ENCODE data around the gene RIPPLY3.

RIPPLY3 gene

DNA sequence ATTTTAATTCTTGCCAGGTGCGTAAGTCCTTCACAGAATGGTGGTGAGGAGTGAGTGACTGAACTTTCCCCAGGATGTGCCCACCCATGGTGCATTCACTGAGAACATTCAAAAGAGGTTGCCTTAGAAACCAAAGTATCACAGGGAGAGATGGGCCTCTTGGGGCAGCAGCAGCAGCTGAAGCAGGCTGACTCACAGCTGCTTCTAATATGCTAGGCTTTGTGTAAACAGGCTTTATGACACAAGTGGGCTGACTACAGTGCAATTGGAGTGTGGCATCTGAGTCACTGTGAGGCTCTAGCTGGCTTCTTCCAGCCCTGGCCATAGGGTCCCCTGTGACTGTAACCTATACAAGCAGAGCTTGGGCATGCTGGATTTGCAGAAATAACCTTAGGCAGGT is 53.8 kb downstream of the RIPPLY3 start:
- TF ChIP-seq, protein P1, sequence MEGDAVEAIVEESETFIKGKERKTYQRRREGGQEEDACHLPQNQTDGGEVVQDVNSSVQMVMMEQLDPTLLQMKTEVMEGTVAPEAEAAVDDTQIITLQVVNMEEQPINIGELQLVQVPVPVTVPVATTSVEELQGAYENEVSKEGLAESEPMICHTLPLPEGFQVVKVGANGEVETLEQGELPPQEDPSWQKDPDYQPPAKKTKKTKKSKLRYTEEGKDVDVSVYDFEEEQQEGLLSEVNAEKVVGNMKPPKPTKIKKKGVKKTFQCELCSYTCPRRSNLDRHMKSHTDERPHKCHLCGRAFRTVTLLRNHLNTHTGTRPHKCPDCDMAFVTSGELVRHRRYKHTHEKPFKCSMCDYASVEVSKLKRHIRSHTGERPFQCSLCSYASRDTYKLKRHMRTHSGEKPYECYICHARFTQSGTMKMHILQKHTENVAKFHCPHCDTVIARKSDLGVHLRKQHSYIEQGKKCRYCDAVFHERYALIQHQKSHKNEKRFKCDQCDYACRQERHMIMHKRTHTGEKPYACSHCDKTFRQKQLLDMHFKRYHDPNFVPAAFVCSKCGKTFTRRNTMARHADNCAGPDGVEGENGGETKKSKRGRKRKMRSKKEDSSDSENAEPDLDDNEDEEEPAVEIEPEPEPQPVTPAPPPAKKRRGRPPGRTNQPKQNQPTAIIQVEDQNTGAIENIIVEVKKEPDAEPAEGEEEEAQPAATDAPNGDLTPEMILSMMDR (conservative IDR thresholded peaks at IDR 0.05): 0 out of 2 replicates have a peak, but pooled peaks have one; percentile 24
- no peak overlapping the region for H3K27ac ChIP-seq

DNA sequence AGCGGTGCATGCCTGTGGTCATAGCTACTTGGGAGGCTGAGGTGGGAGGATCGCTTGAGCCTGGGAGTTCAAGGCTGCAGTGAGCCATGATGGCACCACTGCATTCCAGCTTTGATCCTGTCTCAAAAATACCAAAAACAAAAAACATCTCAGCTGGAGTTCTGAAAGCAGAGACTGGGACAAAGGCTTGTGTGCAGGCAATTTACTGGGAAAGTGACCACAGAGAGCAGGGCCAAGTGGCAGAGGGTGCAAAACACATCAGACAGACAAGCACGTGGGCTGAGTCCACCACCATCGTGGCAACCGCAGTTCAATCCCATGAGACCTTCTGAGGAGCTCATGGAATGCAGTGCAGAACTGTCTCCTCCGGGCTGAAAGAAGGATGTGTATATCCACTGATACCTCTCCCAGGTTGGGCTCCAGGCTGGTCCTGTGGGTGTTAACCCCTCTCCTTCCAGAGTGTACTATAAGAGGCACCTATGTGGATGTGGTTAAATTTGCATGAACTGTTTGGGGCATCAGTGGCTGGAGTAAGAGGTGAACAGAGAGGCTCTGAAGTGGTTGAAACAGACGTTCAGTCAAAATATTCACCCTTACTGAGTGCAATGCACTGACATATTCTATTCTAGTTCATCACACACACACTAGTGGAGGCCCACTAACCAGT is 55.6 kb downstream of the RIPPLY3 start:
- H3K27ac ChIP-seq: no peak overlapping the region
- TF ChIP-seq, protein P1 (conservative IDR thresholded peaks at IDR 0.05): no peak

DNA sequence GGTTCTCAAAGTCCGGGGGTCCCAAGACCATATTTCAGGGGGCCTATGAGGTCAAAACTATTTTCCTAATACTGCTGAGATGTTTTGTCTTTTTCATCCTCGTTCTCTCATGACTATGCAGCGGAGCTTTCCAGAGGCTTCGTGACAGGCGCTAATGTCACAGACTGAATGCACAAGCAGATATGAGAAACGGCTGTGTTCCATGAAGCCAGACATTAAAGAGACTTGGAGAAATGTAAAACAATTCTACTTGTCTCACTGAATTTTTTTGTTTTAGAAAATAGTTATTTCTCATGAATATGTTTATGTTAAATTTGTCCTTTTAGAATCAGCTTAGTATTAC is 56.1 kb downstream of the RIPPLY3 start:
- TF ChIP-seq, protein P1 (conservative IDR thresholded peaks at IDR 0.05): no peak
- H3K27ac ChIP-seq: no peak overlapping the region

DNA sequence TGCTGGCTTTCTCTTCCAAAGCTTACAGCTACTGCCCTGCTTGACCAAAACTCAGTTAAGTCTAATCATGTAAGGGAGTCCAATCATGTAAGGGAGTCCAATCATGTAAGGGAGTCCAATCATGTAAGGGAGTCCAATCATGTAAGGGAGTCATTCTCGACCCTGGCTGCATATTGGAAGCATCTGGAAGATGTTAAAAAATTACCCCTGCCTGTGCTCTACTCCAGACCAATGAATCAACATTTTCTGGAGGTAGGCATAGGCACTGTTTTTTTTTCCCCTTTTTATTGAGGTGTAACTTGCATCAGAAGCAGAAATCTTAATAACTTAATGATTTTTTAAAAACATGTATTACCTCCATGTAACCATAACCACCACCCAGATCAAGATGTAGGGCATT is 56.9 kb downstream of the RIPPLY3 start:
- TF ChIP-seq, protein P1 (conservative IDR thresholded peaks at IDR 0.05): no peak
- H3K27ac ChIP-seq: no peak overlapping the region

DNA sequence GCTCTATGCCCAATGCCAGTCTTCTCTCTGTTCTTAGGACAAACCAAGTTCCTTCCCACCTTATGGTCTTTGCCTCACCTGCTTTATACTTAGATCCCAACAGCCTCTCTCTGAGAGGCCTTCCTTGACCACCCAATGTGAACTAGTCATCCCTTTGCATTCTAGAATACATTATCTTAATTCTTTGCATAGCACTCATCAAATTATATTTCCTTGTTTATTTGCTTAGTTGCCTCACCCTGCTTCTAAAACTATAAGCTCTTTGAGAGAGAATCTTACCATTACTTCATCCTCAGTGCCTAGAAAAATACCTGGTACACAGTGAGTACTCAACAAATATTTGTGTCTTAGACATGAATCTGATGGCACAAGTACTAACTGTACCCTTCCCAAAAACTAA is 58.3 kb downstream of the RIPPLY3 start:
- TF ChIP-seq, protein P1 (conservative IDR thresholded peaks at IDR 0.05): no peak
- no peak overlapping the region for H3K27ac ChIP-seq

DNA sequence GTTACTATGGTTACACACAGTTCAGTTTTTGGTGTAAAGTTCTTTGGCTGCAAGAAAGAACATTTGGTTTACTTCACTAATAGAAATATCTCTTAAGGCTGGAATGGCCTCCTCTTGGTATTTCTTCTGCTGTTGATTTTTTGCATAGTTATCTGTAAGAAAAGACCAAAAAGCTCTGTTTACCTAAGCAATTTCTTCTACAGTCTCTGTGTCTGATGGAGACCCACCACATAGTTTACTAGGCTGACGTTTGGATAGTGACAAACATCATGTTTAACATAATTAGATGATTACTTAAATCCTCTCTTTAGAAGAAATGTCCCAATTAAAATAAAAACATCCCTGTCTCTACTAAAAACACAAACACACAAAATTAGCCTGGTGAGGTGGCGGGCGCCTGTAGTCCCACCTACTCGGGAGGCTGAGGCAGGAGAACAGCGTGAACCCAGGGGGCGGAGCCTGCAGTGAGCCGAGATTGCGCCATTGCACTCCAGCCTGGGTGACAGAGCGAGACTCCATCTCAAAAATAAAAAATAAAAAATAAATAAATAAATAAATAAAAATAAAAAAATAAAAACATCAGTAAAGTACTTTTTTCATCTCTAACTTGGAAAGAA is 59.2 kb downstream of the RIPPLY3 start:
- TF ChIP-seq, protein P1 (conservative IDR thresholded peaks at IDR 0.05): no peak

More for the DNA sequence above, 59.2 kb downstream of the RIPPLY3 start:
- H3K27ac ChIP-seq: no peak overlapping the region
